Cardiac septum (tissue), 1 donor: ENCODE measurements around the gene SFTPB. TPM values are rescaled to one million over a fixed set of nuclear protein-coding genes. Genes with fewer than 3 reads are reported as not detected.
"Not testable (repeated sequence)": the region's sequence is repeated elsewhere in the genome, so short reads cannot be mapped to it uniquely, and the experiment has no call there.

Source experiments
- DNase-seq: peaks from one replicate; pipeline ENCODE4 v3.0.0-alpha.2; 2020; ENCODE audit warnings: low spot score
- intact Hi-C: fragments of 100-400 bp; cut with DNase I; formaldehyde crosslinking; loops from one replicate; pipeline ENCODE4 v1.14.0; 2022
- total RNA-seq: library from RNA; stranded (reverse); fragmentation: NEBNext Ultra II Directional; extraction: Animal tissue kit (Norgen Biotek cat#: 25700); gene quantifications from one replicate; pipeline ENCODE4 v1.2.1, GENCODE V29; 2021
- donor health status: DM: no; HTN: no; CAD: no.

The SFTPB gene
- total RNA-seq, 1 donor from 2014 or later, result not detected

DNA sequence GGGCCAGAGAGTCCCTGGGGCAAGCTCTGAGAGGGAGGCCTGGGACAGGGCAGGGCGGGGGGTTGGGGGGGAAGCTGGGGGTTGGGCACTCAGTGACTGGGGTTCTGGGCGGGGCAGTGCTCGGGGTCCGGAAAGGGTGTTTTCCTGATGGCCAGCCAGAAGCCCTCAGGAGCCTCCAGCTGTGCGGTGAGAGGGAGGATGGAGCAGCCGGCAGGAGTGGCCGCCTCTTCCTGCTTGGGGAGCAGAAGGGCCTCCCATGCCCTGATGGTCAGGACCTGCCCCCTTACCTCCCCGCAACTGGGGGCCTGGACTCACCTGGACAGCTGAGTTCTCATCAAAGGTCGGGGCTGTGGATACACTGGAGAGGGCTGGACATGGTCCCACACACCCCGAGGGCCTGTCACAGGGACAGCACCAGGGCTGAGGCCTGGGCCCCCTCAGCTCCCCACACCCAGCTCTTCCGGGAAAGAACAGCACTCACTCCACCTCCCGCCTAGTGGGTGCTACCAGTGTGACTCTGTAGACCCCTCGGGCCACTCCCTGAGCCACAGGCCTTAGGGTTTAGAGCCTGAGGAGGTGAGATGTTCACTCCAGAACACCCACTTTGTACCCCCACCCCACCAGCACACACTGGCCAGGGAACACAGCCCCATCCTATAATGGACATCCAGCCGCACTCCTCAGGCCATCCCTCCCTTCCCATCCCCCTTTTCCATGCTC lies 6.7 kb downstream of the SFTPB start:
- peak; percentile 74 for DNase-seq
- intact Hi-C loops, result no loop called here

DNA sequence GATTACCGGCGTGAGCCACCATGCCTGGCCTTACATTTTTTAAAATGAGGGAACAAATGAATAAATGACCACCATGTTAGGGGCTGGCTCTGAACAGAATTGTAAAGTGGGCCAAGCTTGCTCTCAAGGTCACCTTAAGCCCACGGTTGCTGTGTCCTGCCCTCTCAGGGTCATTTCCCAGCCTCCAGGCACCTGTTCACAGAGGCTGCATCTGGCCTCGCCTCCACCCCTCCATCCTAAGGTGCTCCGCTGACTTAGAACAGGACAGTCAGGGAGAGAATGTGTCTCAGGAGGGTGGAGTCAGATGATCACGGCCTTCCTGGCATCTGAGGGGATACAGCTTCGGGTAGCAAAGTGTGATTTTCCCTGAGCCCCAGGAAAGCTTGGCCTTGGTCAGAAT lies 7.3 kb downstream of the SFTPB start:
- no peak for DNase-seq
- intact Hi-C loops, result no loop called here

DNA sequence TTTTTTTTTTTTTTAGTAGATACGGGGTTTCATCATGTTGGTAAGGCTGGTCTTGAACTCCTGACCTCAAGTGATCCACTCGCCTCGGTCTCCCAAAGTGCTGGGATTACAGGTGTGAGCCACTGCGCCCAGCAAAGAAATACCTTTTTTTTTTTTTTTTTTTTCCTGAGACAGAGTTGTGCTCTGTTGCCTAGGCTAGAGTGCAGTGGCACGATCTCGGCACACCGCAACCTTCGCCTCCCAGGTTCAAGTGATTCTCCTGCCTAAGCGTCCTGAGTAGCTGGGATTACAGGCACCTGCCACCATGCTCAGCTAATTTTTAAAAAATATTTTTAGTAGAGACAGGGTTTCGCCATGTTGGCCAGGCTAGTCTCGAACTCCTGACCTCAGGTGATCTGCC lies 7.7 kb downstream of the SFTPB start:
- intact Hi-C loops, DNase-seq: not testable (repeated sequence)

DNA sequence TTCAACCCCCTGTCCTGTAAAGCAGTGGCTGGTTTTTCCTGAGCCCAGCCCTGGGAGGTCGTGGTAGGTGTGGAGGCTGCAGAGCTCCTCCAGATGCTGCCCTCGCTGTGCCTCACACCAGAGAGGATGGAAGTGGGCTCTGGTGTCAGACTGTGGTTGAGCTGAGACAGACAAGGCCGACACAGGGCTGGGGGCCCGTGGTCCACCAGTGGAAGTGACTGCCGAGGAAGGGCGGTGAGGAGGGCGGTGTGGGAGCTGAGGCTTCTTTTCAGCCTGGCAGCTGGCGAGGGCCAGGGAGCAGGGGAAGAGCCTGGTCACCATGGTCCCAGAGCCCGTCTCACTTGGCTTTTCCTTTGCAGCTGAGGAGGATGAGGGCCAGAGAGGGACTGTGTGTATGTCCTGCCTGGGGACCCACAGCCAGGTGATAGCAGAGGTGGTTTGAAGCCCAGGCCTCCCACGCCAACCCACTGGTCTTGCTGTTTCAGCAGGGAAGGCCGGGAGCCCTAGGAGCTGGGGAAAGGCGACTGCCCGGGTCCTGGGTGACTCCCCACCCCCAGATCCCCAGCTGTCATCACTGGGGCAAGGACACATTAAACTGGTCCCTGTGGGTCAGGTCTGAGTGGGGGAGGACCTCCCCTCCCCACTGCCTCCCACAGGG lies 8.5 kb downstream of the SFTPB start:
- peak; percentile 68 for DNase-seq
- intact Hi-C loops, result no loop called here

DNA sequence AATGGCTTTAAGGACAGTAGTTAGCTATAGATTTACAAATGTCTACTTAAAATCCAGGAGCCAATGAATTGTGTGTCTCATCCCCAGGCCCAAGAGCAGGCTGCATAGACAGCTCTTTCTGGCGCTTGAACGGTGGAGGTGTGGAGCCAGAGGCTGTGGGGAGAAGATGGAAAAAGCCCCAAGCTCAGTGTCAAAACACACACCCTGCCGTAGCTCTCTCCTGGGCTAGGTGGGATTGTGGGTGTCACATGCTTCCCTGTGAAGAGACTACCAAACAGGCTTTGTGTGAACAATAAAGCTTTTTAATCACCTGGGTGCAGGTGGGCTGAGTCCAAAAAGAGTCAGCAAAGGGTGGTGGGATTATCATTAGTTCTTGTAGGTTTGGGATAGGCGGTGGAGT lies 10.6 kb downstream of the SFTPB start:
- intact Hi-C loops, result not testable (repeated sequence)
- DNase-seq, result peak; percentile 51

DNA sequence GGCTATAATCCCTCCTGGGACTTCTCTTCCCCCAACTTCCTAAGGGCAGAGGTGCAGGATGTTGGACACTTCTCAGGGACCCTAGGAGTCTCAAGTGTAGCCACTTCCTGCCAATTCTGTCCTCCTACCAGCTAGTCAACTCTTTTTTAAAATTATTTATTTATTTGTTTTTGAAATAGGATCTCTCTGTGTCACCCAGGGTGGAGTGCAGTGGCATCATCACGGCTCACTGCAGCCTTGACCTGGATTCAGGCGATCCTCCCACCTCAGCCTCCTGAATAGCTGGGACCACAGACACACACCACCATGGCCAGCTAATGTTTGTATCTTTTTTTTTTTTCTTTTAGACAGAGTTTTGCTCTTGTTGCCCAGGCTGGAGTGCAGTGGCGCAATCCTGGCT lies 11.5 kb downstream of the SFTPB start:
- intact Hi-C loops, result no loop called here
- DNase-seq, result no peak

DNA sequence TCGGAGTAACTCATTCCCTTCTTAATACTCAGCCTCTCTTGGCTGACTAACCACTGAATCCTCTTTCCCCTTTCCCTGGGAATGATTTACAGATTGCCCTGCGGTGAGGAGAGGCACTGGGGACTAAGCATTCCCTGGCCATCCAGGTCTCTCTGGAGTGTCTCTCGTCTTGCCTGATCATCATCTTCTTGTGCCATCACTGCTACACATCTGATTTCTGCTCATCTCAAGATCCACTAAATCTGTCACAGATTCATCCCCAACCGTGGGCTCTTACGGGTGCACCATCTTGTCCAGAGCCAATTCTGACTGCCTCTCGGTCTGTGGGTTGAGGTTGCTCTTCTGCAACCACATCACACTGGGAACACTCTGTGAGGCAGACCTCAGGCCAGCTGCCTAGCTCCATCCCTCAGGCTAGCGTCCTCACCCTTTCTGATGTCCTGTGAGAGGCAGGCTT lies 12.0 kb downstream of the SFTPB start:
- DNase-seq, result no peak
- intact Hi-C loops, result no loop called here

DNA sequence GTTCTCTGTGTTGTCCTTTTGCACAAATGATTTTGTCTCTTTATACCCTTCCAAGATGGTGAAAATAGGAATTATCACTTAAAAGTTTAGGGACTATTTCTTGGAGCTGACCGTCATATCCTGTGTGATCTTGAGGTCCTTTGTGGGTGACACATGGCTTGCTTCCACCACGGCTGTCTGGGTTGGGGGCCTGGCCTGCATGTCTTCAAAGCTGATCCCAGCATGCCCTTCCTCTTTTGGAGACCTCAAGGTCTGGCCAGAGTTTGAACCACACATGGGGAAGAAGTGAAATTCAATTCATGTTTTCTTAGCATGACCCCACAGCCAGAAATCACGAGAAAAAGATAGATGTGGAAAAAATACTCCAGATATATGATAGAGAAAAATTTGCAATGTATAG lies 14.0 kb downstream of the SFTPB start:
- DNase-seq, result no peak
- intact Hi-C loops, result no loop called here

DNA sequence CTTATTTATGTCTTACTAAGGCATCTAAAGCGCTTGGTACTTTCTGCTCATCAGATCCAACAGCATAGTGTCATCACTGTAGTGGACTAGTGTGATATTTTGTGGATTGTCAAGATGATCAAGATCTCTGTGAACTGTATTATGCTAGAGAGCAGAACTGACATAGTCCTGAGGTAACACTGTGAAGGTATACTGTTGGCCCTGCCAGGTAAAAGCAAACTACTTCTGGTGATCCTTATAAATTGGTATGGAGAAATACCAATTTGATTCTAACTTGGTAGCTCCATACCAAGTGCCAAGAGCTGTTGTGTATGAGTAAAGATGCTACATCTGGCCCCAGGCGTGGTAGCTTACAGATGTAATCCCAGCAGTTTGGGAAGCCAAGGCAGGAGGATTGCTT lies 15.9 kb downstream of the SFTPB start:
- intact Hi-C loops, result no loop called here

DNA sequence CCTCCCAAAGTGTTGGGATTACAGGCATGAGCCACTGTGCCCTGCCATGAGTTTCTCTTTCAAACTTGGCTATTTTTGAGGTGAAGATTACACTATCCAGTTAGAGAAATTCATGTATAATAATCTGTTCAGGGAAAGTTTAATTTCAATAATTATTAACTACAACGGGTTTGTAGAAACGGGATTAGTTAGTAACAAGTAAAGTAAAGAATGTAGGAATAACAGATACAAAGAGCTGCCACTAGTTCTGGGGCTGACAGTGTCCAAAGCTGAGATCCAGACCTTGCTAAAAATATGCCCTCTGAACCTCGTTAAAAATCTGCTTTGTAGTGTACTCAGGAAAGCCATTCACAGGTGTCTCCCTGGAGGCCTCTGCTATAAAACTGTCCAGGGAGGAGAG lies 16.9 kb downstream of the SFTPB start:
- DNase-seq, result no peak
- intact Hi-C loops, result no loop called here

More for the DNA sequence above, 15.9 kb downstream of the SFTPB start:
- no peak for DNase-seq

DNA sequence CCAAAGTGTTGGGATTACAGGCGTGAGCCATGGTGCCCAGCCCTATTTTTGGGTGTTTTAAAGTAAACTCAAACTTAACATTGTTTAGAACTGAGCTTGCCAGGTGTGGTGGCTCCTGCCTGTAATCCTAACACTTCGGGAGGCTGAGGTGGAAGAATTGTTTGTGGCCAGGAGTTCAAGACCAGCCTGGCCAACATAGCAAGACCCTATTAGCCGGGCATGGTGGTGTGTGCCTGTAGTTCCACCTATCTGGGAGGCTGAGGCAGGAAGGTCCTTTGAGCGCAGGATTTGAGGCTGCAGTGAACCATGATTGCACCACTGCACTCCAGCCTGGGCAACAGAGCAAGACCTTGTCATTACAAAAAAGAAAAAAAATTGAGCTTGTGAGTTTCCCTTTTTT lies 17.5 kb downstream of the SFTPB start:
- DNase-seq, result no peak
- intact Hi-C loops, result no loop called here

DNA sequence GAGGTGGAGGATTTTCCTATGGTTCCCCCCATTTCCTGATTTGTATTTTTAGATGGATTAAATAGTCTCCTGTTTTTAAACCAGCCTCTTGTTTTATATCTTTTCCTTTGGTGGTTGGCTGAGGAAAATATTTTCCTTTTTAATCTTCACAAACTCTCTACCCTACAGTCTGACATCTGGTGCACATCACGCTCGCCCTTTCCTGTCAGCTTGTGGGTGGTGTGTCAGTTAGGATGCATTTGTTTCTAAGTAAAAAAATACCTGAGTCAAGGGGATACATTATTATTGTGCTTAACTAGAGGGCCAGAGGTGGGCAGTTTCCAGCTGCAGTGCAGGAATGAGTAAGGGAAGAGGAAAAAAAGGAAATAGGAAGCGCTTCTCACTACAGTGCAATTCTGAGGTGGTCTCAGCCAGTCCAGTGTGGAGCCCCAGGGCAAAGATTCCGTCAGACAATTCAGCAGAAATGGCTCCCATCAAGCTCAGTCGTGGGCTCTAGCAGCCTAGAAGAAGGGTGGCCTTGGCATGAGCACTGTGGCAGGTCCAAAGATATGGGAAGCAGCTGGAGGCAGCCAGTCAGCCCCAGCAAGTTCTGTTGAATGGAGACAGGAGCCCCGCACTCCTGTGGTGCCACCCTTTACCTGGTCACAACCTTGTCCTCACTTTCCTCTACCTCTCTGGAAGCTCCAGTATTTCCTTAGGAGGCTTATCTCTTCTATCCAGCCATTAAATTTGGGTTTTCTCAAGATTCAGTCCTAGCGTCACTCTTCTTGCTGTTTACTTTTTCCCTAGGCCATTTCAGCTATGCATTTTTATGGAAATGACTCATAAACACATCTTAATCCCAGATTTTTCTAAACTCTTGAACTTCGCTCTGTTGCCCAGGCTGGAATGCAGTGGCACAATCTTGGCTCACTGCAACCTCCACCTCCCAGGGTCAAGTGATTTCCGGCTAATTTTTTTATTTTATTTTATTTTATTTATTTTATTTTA lies 18.5 kb downstream of the SFTPB start:
- DNase-seq, result no peak
- intact Hi-C loops, result loop anchor here (5.0 kb wide), 1 partner anchor 58 kb away; no protein-coding TSS in a partner anchor

DNA sequence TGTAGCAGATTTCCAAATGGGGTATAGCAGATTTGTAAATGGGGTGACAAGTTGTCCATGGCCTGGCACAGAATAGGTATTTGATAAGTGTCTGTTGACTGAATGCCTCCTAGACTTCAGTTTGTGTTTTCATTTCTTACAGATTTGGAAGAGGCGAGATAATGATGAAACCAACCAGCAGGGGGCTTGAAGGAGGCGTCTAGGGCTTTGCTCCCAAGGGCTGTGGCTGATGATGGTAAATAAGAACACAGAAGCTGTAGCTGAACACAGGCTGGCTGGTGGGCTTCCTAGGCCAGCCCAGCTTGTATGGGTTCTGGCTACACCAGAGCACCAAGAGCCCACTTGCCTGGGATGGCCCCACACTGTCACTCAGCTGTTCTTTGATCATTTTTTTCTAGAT lies 19.4 kb downstream of the SFTPB start:
- intact Hi-C loops, result loop anchor here (5.0 kb wide), 1 partner anchor 59 kb away; no protein-coding TSS in a partner anchor
- DNase-seq, result no peak

DNA sequence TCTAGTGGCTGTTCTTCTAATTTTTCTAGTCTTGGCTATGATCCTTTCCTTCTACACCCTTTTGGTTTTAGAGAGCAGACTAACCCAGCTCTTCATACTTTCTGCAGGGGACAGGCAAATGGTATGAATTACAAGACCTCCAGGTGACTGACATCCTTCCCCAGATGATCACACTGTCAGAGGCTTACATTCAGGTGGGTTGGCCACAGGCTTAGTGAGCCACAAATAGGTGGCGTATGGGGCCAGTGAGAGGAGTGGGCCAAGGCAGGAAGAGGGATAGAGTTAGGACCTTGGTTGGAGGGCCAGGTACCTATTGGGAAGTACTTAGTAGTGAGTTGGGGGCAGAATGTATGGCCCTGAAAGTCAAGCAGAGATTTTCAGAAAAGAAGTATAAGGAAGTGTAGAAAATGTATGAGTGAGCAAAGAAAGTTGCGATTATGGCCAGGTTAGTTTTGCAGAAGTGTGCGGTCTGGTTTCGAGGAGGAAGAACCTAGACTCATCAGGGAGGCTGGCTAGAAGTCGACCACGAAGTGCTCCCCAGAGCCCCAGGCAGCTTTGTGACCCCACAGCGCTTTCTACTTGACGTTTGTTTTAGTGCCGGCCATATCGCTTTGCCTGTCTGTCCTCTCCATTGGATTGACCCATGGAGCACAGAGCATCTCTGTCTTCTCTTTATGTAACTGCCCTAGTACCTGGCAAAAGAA lies 20.0 kb downstream of the SFTPB start:
- intact Hi-C loops, result loop anchor here (5.0 kb wide), 1 partner anchor 59 kb away; no protein-coding TSS in a partner anchor
- no peak for DNase-seq

DNA sequence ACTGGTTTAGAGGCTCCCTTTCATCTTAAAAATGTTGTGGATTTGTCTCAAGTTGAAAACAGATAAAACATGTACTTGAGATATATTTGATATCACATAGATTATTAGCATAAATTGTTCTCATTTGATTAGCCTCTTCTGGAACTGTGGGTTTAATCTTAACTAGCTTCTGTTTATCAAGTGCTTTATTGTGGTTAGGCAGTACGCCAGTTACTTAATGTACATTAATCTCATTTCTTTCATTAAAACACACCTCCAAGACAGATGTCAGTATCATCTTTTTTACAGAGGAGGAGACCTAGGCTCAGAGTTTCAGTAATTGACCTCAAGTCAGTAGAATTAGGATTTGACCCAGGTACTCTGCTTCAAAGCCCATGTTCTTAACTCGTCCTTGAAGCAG lies 21.8 kb downstream of the SFTPB start:
- intact Hi-C loops, result loop anchor here (5.0 kb wide), 1 partner anchor 61 kb away; no protein-coding TSS in a partner anchor
- no peak for DNase-seq

DNA sequence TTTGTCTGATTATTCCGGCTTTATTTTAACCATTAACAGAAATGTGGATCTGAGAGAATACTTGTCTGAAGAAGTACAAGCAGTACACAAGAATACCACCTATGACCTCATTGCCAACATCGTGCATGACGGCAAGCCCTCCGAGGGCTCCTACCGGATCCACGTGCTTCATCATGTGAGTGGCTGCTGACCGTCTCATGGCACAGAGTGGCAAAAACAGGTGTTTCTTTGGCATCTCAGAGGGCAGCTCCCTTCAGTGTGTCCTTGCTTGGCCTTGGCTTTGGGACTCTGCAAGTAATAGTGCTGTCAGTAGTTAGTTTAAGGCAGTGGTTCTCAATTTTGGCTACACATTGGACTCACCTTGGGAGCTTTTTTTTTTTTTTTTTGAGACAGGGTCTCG lies 23.1 kb downstream of the SFTPB start:
- intact Hi-C loops, result loop anchor here (5.0 kb wide), 1 partner anchor 62 kb away; no protein-coding TSS in a partner anchor
- peak; percentile 29 for DNase-seq

DNA sequence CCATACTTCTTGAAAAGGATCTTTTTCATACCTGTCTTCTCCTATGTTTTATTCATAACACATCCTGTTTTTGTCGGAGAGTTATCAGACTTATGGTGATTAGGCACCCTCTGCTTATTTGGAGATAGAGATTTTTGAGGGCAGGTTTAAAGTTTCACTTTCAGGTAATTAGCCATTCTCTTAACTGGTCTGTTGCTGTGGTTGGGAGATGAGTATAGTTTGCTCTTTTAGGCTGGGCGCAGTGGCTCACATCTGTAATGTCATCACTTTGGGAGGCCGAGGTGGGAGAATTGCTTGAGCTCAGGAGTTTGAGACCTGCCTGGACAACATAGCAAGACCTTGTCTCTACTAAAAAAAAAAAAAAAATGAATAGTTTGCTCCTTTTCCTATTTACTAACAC lies 25.3 kb downstream of the SFTPB start:
- DNase-seq, result peak; percentile 6
- intact Hi-C loops, result no loop called here

DNA sequence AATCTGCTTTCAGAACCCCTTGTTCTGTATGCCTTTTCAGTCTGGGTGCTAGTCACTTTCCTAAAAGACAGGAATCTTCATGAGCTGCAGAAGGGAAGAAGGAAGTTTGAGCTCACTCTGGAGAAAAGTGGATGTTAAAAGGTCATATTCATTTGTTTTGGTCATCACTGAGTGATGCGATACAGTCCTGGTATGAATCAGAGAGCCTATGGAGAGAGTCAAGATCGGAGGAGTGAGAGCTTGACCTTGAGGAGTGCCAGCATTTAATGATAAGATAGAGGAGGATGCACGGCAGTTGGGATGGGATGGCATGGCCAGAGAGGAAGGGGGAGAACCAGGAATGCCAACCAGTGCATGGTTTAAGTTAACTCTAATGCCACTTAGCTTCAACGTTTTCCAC lies 32.4 kb downstream of the SFTPB start:
- peak; percentile 14 for DNase-seq
- intact Hi-C loops, result loop anchor here (2.0 kb wide), 1 partner anchor 179 kb away; no protein-coding TSS in a partner anchor

DNA sequence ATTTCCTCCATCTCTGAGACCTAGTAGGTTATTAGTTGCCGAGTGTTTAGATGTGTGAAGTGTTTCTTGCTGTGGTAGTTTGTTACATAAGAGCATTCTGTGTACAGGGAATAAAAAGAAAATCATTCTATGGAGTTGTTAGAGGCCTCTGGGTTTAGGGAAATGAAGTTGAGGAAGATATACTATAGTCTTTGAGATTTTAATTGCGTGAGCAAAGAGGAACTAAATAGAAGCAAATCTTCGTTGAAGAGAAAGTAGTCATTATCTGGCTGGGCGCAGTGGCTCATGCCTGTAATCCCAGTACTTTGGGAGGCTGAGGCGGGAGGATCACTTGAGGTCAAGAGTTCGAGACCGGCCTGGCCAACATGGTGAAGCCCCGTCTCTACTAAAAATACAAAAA lies 33.0 kb downstream of the SFTPB start:
- DNase-seq, result peak; percentile 22
- intact Hi-C loops, result no loop called here
